Hematopoietic multipotent progenitor cell (in vitro differentiated cells): ENCODE measurements around the gene MTCL1. TPM values are rescaled to one million over a fixed set of nuclear protein-coding genes. Genes with fewer than 3 reads are reported as not detected.

Experiments
- DNase-seq, 3 donors: peaks; one replicate each; pipeline ENCODE4 v3.0.0-alpha.2; 2011 to 2015; ENCODE audit warnings: low read depth in 2 of 3, low spot score in 2 of 3
- total RNA-seq: library from RNA; depleted of rRNA; stranded (reverse); fragments of >200 nt; gene quantifications from one replicate; pipeline ENCODE4 v1.2.3, GENCODE V29; 2012

Gene MTCL1
- total RNA-seq, result 1.9 TPM

GRCh38 chr18:8705238-8705960, at the start of gene MTCL1:
TSS of gene MTCL1 (plus strand) at chr18:8705556. CDS start at chr18:8705661, 105 bp downstream.
- peak in 2 of 3 donors; percentile 18 to 36 for DNase-seq

GRCh38 chr18:8656232-8656631, 49.1 kb upstream of the MTCL1 start:
- no peak for DNase-seq

- DNase-seq, result no peak
Measured at GRCh38 chr18:8657050-8657820, 48.1 kb upstream of the MTCL1 start.

- no peak for DNase-seq
Measured at GRCh38 chr18:8657873-8658470, 47.4 kb upstream of the MTCL1 start.

- DNase-seq, result no peak
Measured at GRCh38 chr18:8658858-8659485, 46.4 kb upstream of the MTCL1 start.

GRCh38 chr18:8659609-8660242, 45.6 kb upstream of the MTCL1 start:
- no peak for DNase-seq

- no peak for DNase-seq
Measured at GRCh38 chr18:8660316-8660715, 45.0 kb upstream of the MTCL1 start.

GRCh38 chr18:8661754-8662559, 43.4 kb upstream of the MTCL1 start:
- DNase-seq, result no peak

GRCh38 chr18:8662560-8663255, 42.6 kb upstream of the MTCL1 start:
- DNase-seq, result no peak

GRCh38 chr18:8667846-8668245, 37.5 kb upstream of the MTCL1 start:
- no peak for DNase-seq

GRCh38 chr18:8668381-8668780, 37.0 kb upstream of the MTCL1 start:
- no peak for DNase-seq

GRCh38 chr18:8669571-8669970, 35.8 kb upstream of the MTCL1 start:
- no peak for DNase-seq

GRCh38 chr18:8673256-8674209, 31.8 kb upstream of the MTCL1 start:
- no peak for DNase-seq

GRCh38 chr18:8675057-8675456, 30.3 kb upstream of the MTCL1 start:
- no peak for DNase-seq

- DNase-seq, result no peak
Measured at GRCh38 chr18:8681196-8681595, 24.2 kb upstream of the MTCL1 start.

GRCh38 chr18:8684577-8684976, 20.8 kb upstream of the MTCL1 start:
- no peak for DNase-seq

GRCh38 chr18:8685141-8685913, 20.0 kb upstream of the MTCL1 start:
- DNase-seq, result no peak

GRCh38 chr18:8685914-8686216, 19.5 kb upstream of the MTCL1 start:
- no peak for DNase-seq
